RCC 7860 (cell line): Measurements from ENCODE around the gene ATP6V1G1.
"Not testable (repeated sequence)": the region's sequence is repeated elsewhere in the genome, so short reads cannot be mapped to it uniquely, and the experiment has no call there.

ENCODE experiments used
- DNase-seq: peaks from one replicate; pipeline ENCODE4 v3.0.0-alpha.2; 2015; ENCODE audit warnings: low spot score
- FAIRE-seq: peaks from 2 replicates; lab custom pipeline; 2012; peaks lifted over from hg19 to GRCh38; lab: Jason Lieb, UNC

Gene ATP6V1G1

GRCh38 chr9:114576779-114577178 lies 10.8 kb upstream of the ATP6V1G1 start:
- not testable (repeated sequence) for DNase-seq, FAIRE-seq

GRCh38 chr9:114578134-114578533 lies 9.4 kb upstream of the ATP6V1G1 start:
- not testable (repeated sequence) for DNase-seq, FAIRE-seq

GRCh38 chr9:114580609-114581193 lies 6.9 kb upstream of the ATP6V1G1 start:
- no peak for FAIRE-seq
- no peak for DNase-seq

GRCh38 chr9:114583371-114584155 lies 4.0 kb upstream of the ATP6V1G1 start:
- DNase-seq (no peak), FAIRE-seq (no peak)

GRCh38 chr9:114588210-114588609 lies 641 bp downstream of the ATP6V1G1 start:
- FAIRE-seq (no peak), DNase-seq (no peak)

- DNase-seq (no peak), FAIRE-seq (no peak)
Measured at GRCh38 chr9:114588651-114589526, 1.3 kb downstream of the ATP6V1G1 start.

GRCh38 chr9:114590328-114590727 lies 2.8 kb downstream of the ATP6V1G1 start:
- no peak for FAIRE-seq
- DNase-seq: no peak

- DNase-seq (no peak), FAIRE-seq (no peak)
Measured at GRCh38 chr9:114591291-114591787, 3.8 kb downstream of the ATP6V1G1 start.

GRCh38 chr9:114591849-114592248 lies 4.3 kb downstream of the ATP6V1G1 start:
- DNase-seq: no peak
- no peak for FAIRE-seq

GRCh38 chr9:114592356-114592755 lies 4.8 kb downstream of the ATP6V1G1 start:
- DNase-seq (no peak), FAIRE-seq (no peak)

GRCh38 chr9:114594136-114594535 lies 6.6 kb downstream of the ATP6V1G1 start:
- FAIRE-seq: no peak
- no peak for DNase-seq

- not testable (repeated sequence) for FAIRE-seq, DNase-seq
Measured at GRCh38 chr9:114600502-114601248, 13.1 kb downstream of the ATP6V1G1 start.

- DNase-seq, FAIRE-seq: not testable (repeated sequence)
Measured at GRCh38 chr9:114601787-114602186, 14.2 kb downstream of the ATP6V1G1 start.

GRCh38 chr9:114602620-114603019 lies 15.1 kb downstream of the ATP6V1G1 start:
- FAIRE-seq (no peak), DNase-seq (no peak)

- FAIRE-seq (no peak), DNase-seq (no peak)
Measured at GRCh38 chr9:114603248-114603647, 15.7 kb downstream of the ATP6V1G1 start.

- DNase-seq (no peak), FAIRE-seq (no peak)
Measured at GRCh38 chr9:114604989-114605388, 17.4 kb downstream of the ATP6V1G1 start.

- no peak for FAIRE-seq
- DNase-seq: no peak
Measured at GRCh38 chr9:114606068-114606467, 18.5 kb downstream of the ATP6V1G1 start.

GRCh38 chr9:114606597-114607207 lies 19.1 kb downstream of the ATP6V1G1 start:
- FAIRE-seq (no peak), DNase-seq (no peak)

GRCh38 chr9:114607671-114608524 lies 20.3 kb downstream of the ATP6V1G1 start:
- FAIRE-seq (no peak), DNase-seq (no peak)
